Measurements from ENCODE around the gene MACROH2A1. TPM values are rescaled to one million over a fixed set of nuclear protein-coding genes. Genes with fewer than 3 reads are reported as not detected.

The MACROH2A1 gene
- total and polyA plus RNA-seq, 2 donors (not counting 1 experiment from before 2014, with no cell fraction given): 95.6 to 191 TPM

GRCh38 chr5:135349451-135349850 lies 49.6 kb downstream of the MACROH2A1 start:
- H2AFZ ChIP-seq (ENCODE audit: low read length): no peak overlapping the region
- no peak overlapping the region for H3K27ac ChIP-seq (ENCODE audit: insufficient read depth, low read length)
- no peaks in the 10 kb centered on the region for H3K27me3 ChIP-seq (ENCODE audit: control insufficient read depth, insufficient read depth, low read length)
- TF ChIP-seq EZH2 (IDR thresholded peaks at IDR 0.05; ENCODE audit: low read length, missing control alignments) (no peak), CTCF (conservative IDR thresholded peaks at IDR 0.05 in 1 of 2, IDR thresholded peaks at IDR 0.05 in 1 of 2; ENCODE audit: low read depth in 1 of 2, low read length in 2 of 2) (no peak)
- DNase-seq (ENCODE audit: low read depth in 2 of 2): no peak
- H3K79me2 ChIP-seq (ENCODE audit: control insufficient read depth, insufficient read depth, low read length): peaks cover 3% of the 10 kb centered on the region
- H3K4me2 ChIP-seq (ENCODE audit: extremely low read depth, insufficient read depth, low read length): no peak overlapping the region
- no peaks in the 10 kb centered on the region for H3K9me3 ChIP-seq (ENCODE audit: control insufficient read depth, insufficient read depth, low read depth, low read length)
- peaks cover 8% of the 10 kb centered on the region for H3K36me3 ChIP-seq (ENCODE audit: control insufficient read depth, insufficient read depth, low read length)
- no peaks in the 10 kb centered on the region for H4K20me1 ChIP-seq (ENCODE audit: control insufficient read depth, extremely low read depth, insufficient read depth, low read length)
- H3K4me1 ChIP-seq (ENCODE audit: control insufficient read depth, extremely low read depth, insufficient read depth, low read length): peaks cover 15% of the 10 kb centered on the region
- H3K9ac ChIP-seq (ENCODE audit: insufficient read depth, low read length): no peak overlapping the region
- H3K4me3 ChIP-seq (replicated peaks in 1 of 4; ENCODE audit: control extremely low read depth in 1 of 4, insufficient read depth in 1 of 4, low read depth in 3 of 4, low read length in 4 of 4): no peak overlapping the region

- H3K4me3 ChIP-seq (replicated peaks in 1 of 4; ENCODE audit: control extremely low read depth in 1 of 4, insufficient read depth in 1 of 4, low read depth in 3 of 4, low read length in 4 of 4): no peak overlapping the region
- DNase-seq (ENCODE audit: low read depth in 2 of 2): no peak
- H3K4me1 ChIP-seq (ENCODE audit: control insufficient read depth, extremely low read depth, insufficient read depth, low read length): peaks cover 11% of the 10 kb centered on the region
- H2AFZ ChIP-seq (ENCODE audit: low read length): no peak overlapping the region
- H3K27ac ChIP-seq (ENCODE audit: insufficient read depth, low read length): no peak overlapping the region
- no peaks in the 10 kb centered on the region for H4K20me1 ChIP-seq (ENCODE audit: control insufficient read depth, extremely low read depth, insufficient read depth, low read length)
- H3K36me3 ChIP-seq (ENCODE audit: control insufficient read depth, insufficient read depth, low read length): peaks cover 8% of the 10 kb centered on the region
- H3K79me2 ChIP-seq (ENCODE audit: control insufficient read depth, insufficient read depth, low read length): peaks cover 3% of the 10 kb centered on the region
- H3K27me3 ChIP-seq (ENCODE audit: control insufficient read depth, insufficient read depth, low read length): no peaks in the 10 kb centered on the region
- H3K9ac ChIP-seq (ENCODE audit: insufficient read depth, low read length): no peak overlapping the region
- TF ChIP-seq CTCF (conservative IDR thresholded peaks at IDR 0.05 in 1 of 2, IDR thresholded peaks at IDR 0.05 in 1 of 2; ENCODE audit: low read depth in 1 of 2, low read length in 2 of 2) (no peak), EZH2 (IDR thresholded peaks at IDR 0.05; ENCODE audit: low read length, missing control alignments) (no peak)
- no peaks in the 10 kb centered on the region for H3K9me3 ChIP-seq (ENCODE audit: control insufficient read depth, insufficient read depth, low read depth, low read length)
- no peak overlapping the region for H3K4me2 ChIP-seq (ENCODE audit: extremely low read depth, insufficient read depth, low read length)
These were observed 50.1 kb downstream of the MACROH2A1 start for GRCh38 chr5:135348918-135349317.

GRCh38 chr5:135347392-135347791 lies 51.6 kb downstream of the MACROH2A1 start:
- Histone ChIP-seq H4K20me1 (ENCODE audit: control insufficient read depth, extremely low read depth, insufficient read depth, low read length) (no peaks in the 10 kb centered on the region), H3K36me3 (ENCODE audit: control insufficient read depth, insufficient read depth, low read length) (peaks cover 13% of the 10 kb centered on the region), H3K27me3 (ENCODE audit: control insufficient read depth, insufficient read depth, low read length) (no peaks in the 10 kb centered on the region), H3K79me2 (ENCODE audit: control insufficient read depth, insufficient read depth, low read length) (no peaks in the 10 kb centered on the region), H3K4me1 (ENCODE audit: control insufficient read depth, extremely low read depth, insufficient read depth, low read length) (peaks cover 4% of the 10 kb centered on the region), H3K4me2 (ENCODE audit: extremely low read depth, insufficient read depth, low read length) (no peak overlapping the region), H3K4me3 (replicated peaks in 1 of 4; ENCODE audit: control extremely low read depth in 1 of 4, insufficient read depth in 1 of 4, low read depth in 3 of 4, low read length in 4 of 4) (no peak overlapping the region), H3K27ac (ENCODE audit: insufficient read depth, low read length) (no peak overlapping the region), H2AFZ (ENCODE audit: low read length) (no peak overlapping the region), H3K9ac (ENCODE audit: insufficient read depth, low read length) (no peak overlapping the region), H3K9me3 (ENCODE audit: control insufficient read depth, insufficient read depth, low read depth, low read length) (no peaks in the 10 kb centered on the region)
- no peak for TF ChIP-seq CTCF (conservative IDR thresholded peaks at IDR 0.05 in 1 of 2, IDR thresholded peaks at IDR 0.05 in 1 of 2; ENCODE audit: low read depth in 1 of 2, low read length in 2 of 2)
- no peak for DNase-seq (ENCODE audit: low read depth in 2 of 2)
